Trophoblast cell (in vitro differentiated cells and primary cell): Measurements from ENCODE around the gene RNF111. TPM values are rescaled to one million over a fixed set of nuclear protein-coding genes. Genes with fewer than 3 reads are reported as not detected.

Experiments used
- DNase-seq, 2 donors: peaks; one replicate each; pipeline ENCODE4 v3.0.0-alpha.2; 2016
- H2AFZ ChIP-seq: 2 replicates; pipeline ENCODE4 v1.6.1; 2013; ENCODE audit warnings: low read length, moderate library complexity, mild to moderate bottlenecking; ENCODE audit not compliant: insufficient read depth, poor library complexity
- H2AK5ac ChIP-seq: 2 replicates; pipeline ENCODE4 v1.6.1; 2013; ENCODE audit warnings: mild to moderate bottlenecking, low read length
- H2BK120ac ChIP-seq: 2 replicates; pipeline ENCODE4 v1.6.1; 2013; ENCODE audit warnings: low read length, mild to moderate bottlenecking, moderate library complexity; ENCODE audit not compliant: insufficient read depth, poor library complexity
- H2BK12ac ChIP-seq: 2 replicates; pipeline ENCODE4 v1.6.1; 2013; ENCODE audit warnings: mild to moderate bottlenecking, low read length, moderate library complexity
- H2BK5ac ChIP-seq: 2 replicates; pipeline ENCODE4 v1.6.1; 2013; ENCODE audit warnings: low read length, low read depth, moderate library complexity, mild to moderate bottlenecking; ENCODE audit not compliant: poor library complexity
- H3K14ac ChIP-seq: 2 replicates; pipeline ENCODE4 v1.6.1; 2013; ENCODE audit warnings: mild to moderate bottlenecking, low read length
- H3K18ac ChIP-seq: 2 replicates; pipeline ENCODE4 v1.6.1; 2013; ENCODE audit warnings: mild to moderate bottlenecking, low read length
- H3K23ac ChIP-seq: 2 replicates; pipeline ENCODE4 v1.6.1; 2013; ENCODE audit warnings: low read length
- H3K27ac ChIP-seq: 2 replicates; pipeline ENCODE4 v1.5.1; 2013; ENCODE audit warnings: low read depth, mild to moderate bottlenecking, inconsistent platforms, low read length, moderate library complexity
- H3K27me3 ChIP-seq: 2 replicates; pipeline ENCODE4 v1.6.1; 2013; ENCODE audit warnings: inconsistent platforms, mild to moderate bottlenecking, low read length, moderate library complexity; ENCODE audit not compliant: insufficient read depth
- H3K36me3 ChIP-seq, 2 experiments: 1 replicate in 1 of 2; 2 replicates in 1 of 2; pipeline ENCODE4 v1.6.1; 2013; ENCODE audit warnings: low read length in 2 of 2, mild to moderate bottlenecking in 2 of 2, moderate library complexity in 1 of 2; ENCODE audit not compliant: insufficient read depth in 2 of 2, control insufficient read depth in 1 of 2
- H3K4ac ChIP-seq: 2 replicates; pipeline ENCODE4 v1.6.1; 2013; ENCODE audit warnings: low read depth, mild to moderate bottlenecking, low read length, moderate library complexity
- H3K4me1 ChIP-seq, 2 experiments: 1 replicate in 1 of 2; 2 replicates in 1 of 2; pipeline ENCODE4 v1.6.1; 2013; ENCODE audit warnings: low read length in 2 of 2, mild to moderate bottlenecking in 2 of 2, moderate library complexity in 1 of 2; ENCODE audit not compliant: insufficient read depth in 2 of 2, control insufficient read depth in 1 of 2
- H3K4me2 ChIP-seq: 2 replicates; pipeline ENCODE4 v1.6.1; 2013; ENCODE audit warnings: inconsistent platforms, mild to moderate bottlenecking, low read length, moderate library complexity
- H3K4me3 ChIP-seq: 2 replicates; pipeline ENCODE4 v1.5.1; 2013; ENCODE audit warnings: mild to moderate bottlenecking, low read depth, low read length, inconsistent platforms
- H3K79me1 ChIP-seq: one replicate; pipeline ENCODE4 v1.6.1; 2013; ENCODE audit warnings: low read length
- H3K79me2 ChIP-seq: 2 replicates; pipeline ENCODE4 v1.6.1; 2013; ENCODE audit warnings: low read length, mild to moderate bottlenecking; ENCODE audit not compliant: control insufficient read depth, insufficient read depth, poor library complexity
- H3K9ac ChIP-seq: 2 replicates; pipeline ENCODE4 v1.6.1; 2013; ENCODE audit warnings: mild to moderate bottlenecking, low read length
- H3K9me3 ChIP-seq: 2 replicates; pipeline ENCODE4 v1.6.1; 2013; ENCODE audit warnings: low read depth, mild to moderate bottlenecking, control low read depth, inconsistent platforms, low read length; ENCODE audit not compliant: insufficient read depth
- H4K12ac ChIP-seq: 2 replicates; pipeline ENCODE4 v1.6.1; 2013; ENCODE audit warnings: low read depth, mild to moderate bottlenecking, low read length, moderate library complexity
- H4K8ac ChIP-seq: 2 replicates; pipeline ENCODE4 v1.6.1; 2013; ENCODE audit warnings: low read depth, mild to moderate bottlenecking, low read length, moderate library complexity
- H4K91ac ChIP-seq: one replicate; pipeline ENCODE4 v1.6.1; 2013; ENCODE audit warnings: low read depth, mild to moderate bottlenecking, low read length, moderate library complexity
- WGBS: extraction: QIAGEN DNeasy Blood & Tissue Kit; methylation state at CpG from one replicate; pipeline ENCODE4 v1.1.7; 2013; ENCODE audit warnings: missing lambda C conversion rate; ENCODE audit not compliant: insufficient read length, insufficient coverage; ENCODE audit errors: extremely low coverage; 5-methylcytosine and 5-hydroxymethylcytosine counted together
- polyA plus RNA-seq: library from polyadenylated mRNA; stranded (reverse); fragments of 200-250 nt; gene quantifications from 2 replicates; pipeline ENCODE4 v1.2.3, GENCODE V29; 2013

The RNF111 gene
- 29.6 and 33.0 TPM in 2 replicates for polyA plus RNA-seq

GRCh38 chr15:58987491-58988005, at the start of gene RNF111:
TSS of gene RNF111 (plus strand) at chr15:58987663. CDS start at chr15:59030823, 43,160 bp downstream.
- peaks cover 6 to 9% of the 10 kb centered on the region in 2 experiments for H3K36me3 ChIP-seq
- peak within 1 kb of the TSS; percentile 96 for H4K12ac ChIP-seq
- H3K18ac ChIP-seq, result peak within 1 kb of the TSS; percentile 92
- peak within 1 kb of the TSS; percentile 87 for H3K14ac ChIP-seq
- DNase-seq, result peak; percentile 96
- no peak within 1 kb of the TSS for H3K23ac ChIP-seq
- H3K27ac ChIP-seq, result peak within 1 kb of the TSS; percentile 88
- H3K4me1 ChIP-seq, result no peaks in the 10 kb centered on the region
- peak within 1 kb of the TSS; percentile 77 for H2BK120ac ChIP-seq
- H3K9me3 ChIP-seq, result no peaks in the 10 kb centered on the region
- H2AFZ ChIP-seq, result peak within 1 kb of the TSS; percentile 97
- H4K91ac ChIP-seq, result peak within 1 kb of the TSS; percentile 89
- peaks cover 9% of the 10 kb centered on the region for H3K79me1 ChIP-seq
- H3K9ac ChIP-seq, result peak within 1 kb of the TSS; percentile 96
- H3K27me3 ChIP-seq, result no peaks in the 10 kb centered on the region
- peak within 1 kb of the TSS; percentile 11 for H2AK5ac ChIP-seq
- H3K4me2 ChIP-seq, result peak within 1 kb of the TSS; percentile 60
- no CpG with 5 or more reads among the region's 47 CpGs for WGBS
- H3K79me2 ChIP-seq, result peaks cover 15% of the 10 kb centered on the region
- peak within 1 kb of the TSS; percentile 87 for H3K4me3 ChIP-seq
- H3K4ac ChIP-seq, result peak within 1 kb of the TSS; percentile 76
- H4K8ac ChIP-seq, result peak within 1 kb of the TSS; percentile 95
- H2BK5ac ChIP-seq, result peak within 1 kb of the TSS; percentile 87
- H2BK12ac ChIP-seq, result peak within 1 kb of the TSS; percentile 43

- no peak overlapping the region for H2BK120ac ChIP-seq
- no peak for DNase-seq
- H3K9ac ChIP-seq, result no peak overlapping the region
- H3K79me1 ChIP-seq, result peaks cover 2% of the 10 kb centered on the region
- no peak overlapping the region for H3K27ac ChIP-seq
- no peak overlapping the region for H2BK12ac ChIP-seq
- no peak overlapping the region for H2AK5ac ChIP-seq
- H4K91ac ChIP-seq, result no peak overlapping the region
- peaks cover 2% of the 10 kb centered on the region in 2 experiments for H3K4me1 ChIP-seq
- no peak overlapping the region for H2AFZ ChIP-seq
- H3K4me2 ChIP-seq, result no peak overlapping the region
- no peak overlapping the region for H3K18ac ChIP-seq
- no CpG with 5 or more reads among the region's 3 CpGs for WGBS
- no peak overlapping the region for H2BK5ac ChIP-seq
- no peaks in the 10 kb centered on the region for H3K79me2 ChIP-seq
- no peak overlapping the region for H3K23ac ChIP-seq
- no peak overlapping the region for H4K8ac ChIP-seq
- no peaks in the 10 kb centered on the region for H3K9me3 ChIP-seq
- no peak overlapping the region for H3K14ac ChIP-seq
- no peaks in the 10 kb centered on the region for H3K36me3 ChIP-seq
- no peak overlapping the region for H3K4me3 ChIP-seq
- H3K27me3 ChIP-seq, result no peaks in the 10 kb centered on the region
- no peak overlapping the region for H3K4ac ChIP-seq
- no peak overlapping the region for H4K12ac ChIP-seq
Observed at GRCh38 chr15:58947179-58947578, 40.3 kb upstream of the RNF111 start.

- peak in 1 of 2 donors; percentile 65 for DNase-seq
- no peak overlapping the region for H4K91ac ChIP-seq
- H3K4me3 ChIP-seq, result no peak overlapping the region
- H2AFZ ChIP-seq, result no peak overlapping the region
- H3K4me2 ChIP-seq, result no peak overlapping the region
- peaks cover 4 to 6% of the 10 kb centered on the region in 2 experiments for H3K4me1 ChIP-seq
- H4K8ac ChIP-seq, result no peak overlapping the region
- H3K23ac ChIP-seq, result no peak overlapping the region
- no peak overlapping the region for H3K9ac ChIP-seq
- no peak overlapping the region for H2BK120ac ChIP-seq
- no peak overlapping the region for H3K14ac ChIP-seq
- H3K27ac ChIP-seq, result peak overlapping the region; percentile 23
- no peaks in the 10 kb centered on the region for H3K36me3 ChIP-seq
- H3K9me3 ChIP-seq, result no peaks in the 10 kb centered on the region
- no CpG with 5 or more reads among the region's 5 CpGs for WGBS
- no peaks in the 10 kb centered on the region for H3K27me3 ChIP-seq
- no peaks in the 10 kb centered on the region for H3K79me2 ChIP-seq
- no peak overlapping the region for H2BK12ac ChIP-seq
- H3K4ac ChIP-seq, result no peak overlapping the region
- H2AK5ac ChIP-seq, result no peak overlapping the region
- H3K79me1 ChIP-seq, result peaks cover 6% of the 10 kb centered on the region
- no peak overlapping the region for H3K18ac ChIP-seq
- no peak overlapping the region for H4K12ac ChIP-seq
- H2BK5ac ChIP-seq, result no peak overlapping the region
Observed at GRCh38 chr15:58951388-58952007, 36.0 kb upstream of the RNF111 start.

- Histone ChIP-seq H3K9ac (no peak overlapping the region), H3K79me1 (peaks cover 6% of the 10 kb centered on the region), H4K12ac (no peak overlapping the region), H3K27me3 (no peaks in the 10 kb centered on the region), H2AK5ac (no peak overlapping the region), H3K14ac (no peak overlapping the region), H2AFZ (no peak overlapping the region), H3K18ac (no peak overlapping the region), H3K4ac (no peak overlapping the region), H3K4me1 (peaks cover 4 to 6% of the 10 kb centered on the region in 2 experiments), H3K4me2 (no peak overlapping the region), H3K36me3 (no peaks in the 10 kb centered on the region), H3K79me2 (no peaks in the 10 kb centered on the region), H3K9me3 (no peaks in the 10 kb centered on the region), H2BK120ac (peak overlapping the region; percentile 91), H3K23ac (no peak overlapping the region), H2BK12ac (no peak overlapping the region), H2BK5ac (no peak overlapping the region), H3K4me3 (no peak overlapping the region), H4K91ac (no peak overlapping the region), H3K27ac (peak overlapping the region; percentile 68), H4K8ac (no peak overlapping the region)
- DNase-seq, result peak; percentile 37 to 72
Observed at GRCh38 chr15:58952751-58953150, 34.7 kb upstream of the RNF111 start.
